ENCODE data around the gene GNA12. TPM values are rescaled to one million over a fixed set of nuclear protein-coding genes. Genes with fewer than 3 reads are reported as not detected.

Gene GNA12
- total RNA-seq, 1 donor from 2014 or later: 67.2 TPM

DNA sequence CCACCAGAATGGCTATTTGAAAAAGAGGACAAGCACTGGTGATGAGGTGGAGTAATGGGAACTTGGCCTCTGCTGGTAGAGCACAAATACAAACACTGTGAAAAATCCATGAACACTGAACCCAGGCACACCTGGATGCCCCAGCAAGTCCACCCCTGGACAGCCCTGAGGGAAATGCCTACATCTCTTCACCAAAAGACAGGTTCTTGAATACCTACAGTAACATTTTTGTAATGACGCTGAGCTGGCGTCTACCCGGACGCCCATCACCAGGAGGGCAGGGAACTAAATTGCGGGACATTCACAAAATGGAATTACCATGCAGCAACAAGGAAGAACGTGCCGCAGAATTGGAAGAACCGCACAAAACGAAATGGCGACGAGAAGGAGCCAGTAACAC is 70.5 kb downstream of the GNA12 start:
- Mint-ChIP-seq H3K36me3 (ENCODE audit: low read depth, unreplicated experiment) (peaks cover 28% of the 10 kb centered on the region), H3K9me3 (ENCODE audit: unreplicated experiment) (no peaks in the 10 kb centered on the region)
- H3K9ac ChIP-seq (ENCODE audit: low read length): no peak overlapping the region

DNA sequence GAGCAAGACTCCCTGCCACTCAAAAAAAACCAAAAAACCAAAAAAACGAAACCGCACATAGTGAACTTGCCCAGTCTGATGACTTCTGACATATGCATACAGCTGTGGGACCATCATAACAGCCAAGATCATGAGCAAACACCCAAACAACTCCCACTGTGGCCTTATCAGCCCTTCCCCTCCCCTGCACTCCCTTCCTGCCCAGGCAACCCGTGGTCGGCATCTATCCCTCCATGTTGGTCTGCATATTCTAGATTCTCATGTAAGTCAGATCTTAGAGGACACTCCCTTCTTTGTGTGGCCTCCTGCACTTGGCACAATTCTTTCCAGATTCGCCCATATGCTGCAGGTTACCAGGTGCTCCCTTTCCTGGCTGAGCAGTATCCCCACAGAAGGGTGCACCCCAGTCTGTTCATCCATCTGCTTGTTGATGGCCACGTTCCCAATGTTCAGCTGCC is 72.8 kb downstream of the GNA12 start:
- Mint-ChIP-seq H3K36me3 (ENCODE audit: low read depth, unreplicated experiment) (peaks cover 19% of the 10 kb centered on the region), H3K4me3 (ENCODE audit: unreplicated experiment) (no peak overlapping the region), H3K27me3 (ENCODE audit: low read depth, unreplicated experiment) (no peaks in the 10 kb centered on the region), H3K9me3 (ENCODE audit: unreplicated experiment) (no peaks in the 10 kb centered on the region), H3K27ac (ENCODE audit: unreplicated experiment) (no peak overlapping the region), H3K4me1 (ENCODE audit: low read depth, unreplicated experiment) (peaks cover 6% of the 10 kb centered on the region)
- Histone ChIP-seq H3K27me3 (ENCODE audit: insufficient read depth, low read length) (no peaks in the 10 kb centered on the region), H3K4me3 (ENCODE audit: insufficient read depth, low read depth, low read length) (no peak overlapping the region), H2AFZ (ENCODE audit: low read depth, low read length) (no peak overlapping the region), H3K79me2 (ENCODE audit: insufficient read depth, low read length) (peaks cover 28% of the 10 kb centered on the region), H3K27ac (ENCODE audit: low read depth, low read length) (no peak overlapping the region), H4K20me1 (ENCODE audit: insufficient read depth, low read length) (peaks cover 26% of the 10 kb centered on the region), H3K4me1 (ENCODE audit: insufficient read depth, low read length) (no peaks in the 10 kb centered on the region), H3K9ac (ENCODE audit: low read length) (no peak overlapping the region), H3K9me3 (ENCODE audit: insufficient read depth, low read depth, low read length) (no peaks in the 10 kb centered on the region), H3K4me2 (ENCODE audit: low read length) (no peak overlapping the region), H3K36me3 (ENCODE audit: insufficient read depth, low read length) (no peaks in the 10 kb centered on the region)
- TF ChIP-seq EZH2 (IDR thresholded peaks at IDR 0.05; ENCODE audit: insufficient read depth, low read length): no peak
- TF ChIP-seq, protein P1, sequence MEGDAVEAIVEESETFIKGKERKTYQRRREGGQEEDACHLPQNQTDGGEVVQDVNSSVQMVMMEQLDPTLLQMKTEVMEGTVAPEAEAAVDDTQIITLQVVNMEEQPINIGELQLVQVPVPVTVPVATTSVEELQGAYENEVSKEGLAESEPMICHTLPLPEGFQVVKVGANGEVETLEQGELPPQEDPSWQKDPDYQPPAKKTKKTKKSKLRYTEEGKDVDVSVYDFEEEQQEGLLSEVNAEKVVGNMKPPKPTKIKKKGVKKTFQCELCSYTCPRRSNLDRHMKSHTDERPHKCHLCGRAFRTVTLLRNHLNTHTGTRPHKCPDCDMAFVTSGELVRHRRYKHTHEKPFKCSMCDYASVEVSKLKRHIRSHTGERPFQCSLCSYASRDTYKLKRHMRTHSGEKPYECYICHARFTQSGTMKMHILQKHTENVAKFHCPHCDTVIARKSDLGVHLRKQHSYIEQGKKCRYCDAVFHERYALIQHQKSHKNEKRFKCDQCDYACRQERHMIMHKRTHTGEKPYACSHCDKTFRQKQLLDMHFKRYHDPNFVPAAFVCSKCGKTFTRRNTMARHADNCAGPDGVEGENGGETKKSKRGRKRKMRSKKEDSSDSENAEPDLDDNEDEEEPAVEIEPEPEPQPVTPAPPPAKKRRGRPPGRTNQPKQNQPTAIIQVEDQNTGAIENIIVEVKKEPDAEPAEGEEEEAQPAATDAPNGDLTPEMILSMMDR (IDR thresholded peaks at IDR 0.05; ENCODE audit: insufficient read depth, low read depth, low read length): no peak
- DNase-seq (ENCODE audit: low read depth) (no peak), FAIRE-seq (no peak)

More for the DNA sequence above, 70.5 kb downstream of the GNA12 start:
- Histone ChIP-seq H4K20me1 (ENCODE audit: insufficient read depth, low read length) (peaks cover 30% of the 10 kb centered on the region), H3K79me2 (ENCODE audit: insufficient read depth, low read length) (peaks cover 30% of the 10 kb centered on the region), H3K4me3 (ENCODE audit: insufficient read depth, low read depth, low read length) (no peak overlapping the region), H3K27ac (ENCODE audit: low read depth, low read length) (peak overlapping the region; percentile 5), H3K36me3 (ENCODE audit: insufficient read depth, low read length) (no peaks in the 10 kb centered on the region), H2AFZ (ENCODE audit: low read depth, low read length) (no peak overlapping the region), H3K4me2 (ENCODE audit: low read length) (no peak overlapping the region), H3K9me3 (ENCODE audit: insufficient read depth, low read depth, low read length) (no peaks in the 10 kb centered on the region), H3K27me3 (ENCODE audit: insufficient read depth, low read length) (no peaks in the 10 kb centered on the region), H3K4me1 (ENCODE audit: insufficient read depth, low read length) (no peaks in the 10 kb centered on the region)
- no peak overlapping the region for H3K27ac Mint-ChIP-seq (ENCODE audit: unreplicated experiment)
- no peak overlapping the region for H3K4me3 Mint-ChIP-seq (ENCODE audit: unreplicated experiment)
- FAIRE-seq: no peak
- no peak for DNase-seq (ENCODE audit: low read depth)
- peaks cover 12% of the 10 kb centered on the region for H3K4me1 Mint-ChIP-seq (ENCODE audit: low read depth, unreplicated experiment)
- no peak for TF ChIP-seq EZH2 (IDR thresholded peaks at IDR 0.05; ENCODE audit: insufficient read depth, low read length)
- TF ChIP-seq, protein P1 (IDR thresholded peaks at IDR 0.05; ENCODE audit: insufficient read depth, low read depth, low read length): no peak
- H3K27me3 Mint-ChIP-seq (ENCODE audit: low read depth, unreplicated experiment): no peaks in the 10 kb centered on the region

DNA sequence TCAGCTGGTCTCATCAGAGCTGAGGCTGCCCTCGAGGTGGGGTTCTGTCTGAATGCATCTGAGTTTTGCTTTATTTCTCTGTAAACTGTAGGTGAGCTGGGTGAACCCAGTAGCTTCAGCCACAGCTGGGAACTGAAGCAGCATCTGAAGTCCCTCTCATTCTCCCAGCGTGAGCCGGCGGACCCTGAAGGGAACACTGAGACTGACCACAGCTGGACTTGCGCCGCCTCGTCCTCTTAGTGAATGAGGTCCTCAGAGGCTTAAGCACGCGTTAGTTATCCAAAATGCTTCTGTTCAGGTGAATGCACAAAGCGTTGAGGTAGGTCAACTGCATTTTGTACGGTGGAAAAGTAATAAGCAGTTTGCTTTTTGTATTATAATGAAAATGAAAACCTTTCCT is 79.5 kb downstream of the GNA12 start:
- Histone ChIP-seq H3K27ac (ENCODE audit: low read depth, low read length) (no peak overlapping the region), H3K4me1 (ENCODE audit: insufficient read depth, low read length) (peaks cover 27% of the 10 kb centered on the region), H3K27me3 (ENCODE audit: insufficient read depth, low read length) (no peaks in the 10 kb centered on the region), H3K4me2 (ENCODE audit: low read length) (no peak overlapping the region), H3K4me3 (ENCODE audit: insufficient read depth, low read depth, low read length) (no peak overlapping the region), H4K20me1 (ENCODE audit: insufficient read depth, low read length) (peaks cover 3% of the 10 kb centered on the region), H2AFZ (ENCODE audit: low read depth, low read length) (no peak overlapping the region), H3K79me2 (ENCODE audit: insufficient read depth, low read length) (peaks cover 24% of the 10 kb centered on the region), H3K36me3 (ENCODE audit: insufficient read depth, low read length) (no peaks in the 10 kb centered on the region), H3K9ac (ENCODE audit: low read length) (no peak overlapping the region), H3K9me3 (ENCODE audit: insufficient read depth, low read depth, low read length) (no peaks in the 10 kb centered on the region)
- FAIRE-seq (no peak), DNase-seq (ENCODE audit: low read depth) (no peak)
- Mint-ChIP-seq H3K4me3 (ENCODE audit: unreplicated experiment) (no peak overlapping the region), H3K9me3 (ENCODE audit: unreplicated experiment) (no peaks in the 10 kb centered on the region), H3K36me3 (ENCODE audit: low read depth, unreplicated experiment) (peaks cover 13% of the 10 kb centered on the region), H3K27me3 (ENCODE audit: low read depth, unreplicated experiment) (no peaks in the 10 kb centered on the region), H3K4me1 (ENCODE audit: low read depth, unreplicated experiment) (peaks cover 30% of the 10 kb centered on the region), H3K27ac (ENCODE audit: unreplicated experiment) (no peak overlapping the region)
- no peak for TF ChIP-seq EZH2 (IDR thresholded peaks at IDR 0.05; ENCODE audit: insufficient read depth, low read length)
- TF ChIP-seq, protein P1 (IDR thresholded peaks at IDR 0.05; ENCODE audit: insufficient read depth, low read depth, low read length): no peak
